OCI-LY7 (cell line): ENCODE measurements around the gene TMEM109.

Source experiments
- CTCF ChIP-seq: fragments of 200-600 bp; sonication (generic); conservative IDR thresholded peaks from 2 replicates; pipeline ENCODE4 v1.5.1; 2014; ENCODE audit warnings: mild to moderate bottlenecking, antibody characterized with exemption, low read length, moderate library complexity, mixed read lengths
- EZH2phosphoT487 ChIP-seq: fragments of 200-600 bp; sonication (generic); IDR thresholded peaks from 2 replicates; pipeline ENCODE4 v1.6.1; 2018; ENCODE audit warnings: low read depth, borderline replicate concordance, mild to moderate bottlenecking, mixed run types, antibody characterized with exemption, low read length, moderate library complexity, mixed read lengths

- TF ChIP-seq CTCF (0 out of 2 replicates have a peak, but pooled peaks have one; percentile 8), EZH2phosphoT487 (no peak)
Measured at GRCh38 chr11:60918939-60919265, 4.9 kb downstream of the TMEM109 start.
